Lower leg skin (tissue), 4 donors: ENCODE data around the gene FFAR3. TPM values are rescaled to one million over a fixed set of nuclear protein-coding genes. Genes with fewer than 3 reads are reported as not detected.

Experiments used
- DNase-seq, 2 donors: peaks; one replicate each; pipeline ENCODE4 v3.0.0-alpha.2; 2019; ENCODE audit warnings: low spot score in 2 of 2
- H3K4me3 ChIP-seq: fragments of 200-600 bp; sonication (generic); 2 replicates; pipeline ENCODE4 v1.5.1; 2017; ENCODE audit warnings: mild to moderate bottlenecking, low read depth; ENCODE audit not compliant: poor library complexity, severe bottlenecking
- POLR2A ChIP-seq, 2 donors: fragments of 450-650 bp; IDR thresholded peaks; one replicate each; pipeline ENCODE4 v1.6.1; 2016 to 2017; ENCODE audit warnings: antibody characterized with exemption in 2 of 2, mild to moderate bottlenecking in 1 of 2, moderate library complexity in 1 of 2
- WGBS, 2 donors: methylation state at CpG; one replicate each; pipeline ENCODE4 v1.1.5; 2018; 5-methylcytosine and 5-hydroxymethylcytosine counted together
- intact Hi-C: fragments of 100-400 bp; cut with DNase I; formaldehyde crosslinking; loops from one replicate; pipeline ENCODE4 v1.15.0; 2023; ENCODE audit warnings: low total_unique reads
- total RNA-seq, 4 donors: library from RNA; depleted of rRNA; stranded (reverse); fragments of >200 nt; gene quantifications; one replicate each; pipeline ENCODE4 v1.1.0, GENCODE V29; 2016
- TF ChIP-seq, protein P1 (sequence below), 3 donors: fragments of 450-650 bp; IDR thresholded peaks; one replicate each; pipeline ENCODE4 v1.5.1; 2016; ENCODE audit warnings: antibody characterized with exemption in 3 of 3, mild to moderate bottlenecking in 3 of 3, moderate library complexity in 2 of 3

FFAR3 gene
- total RNA-seq, 4 donors from 2014 or later = not detected

DNA sequence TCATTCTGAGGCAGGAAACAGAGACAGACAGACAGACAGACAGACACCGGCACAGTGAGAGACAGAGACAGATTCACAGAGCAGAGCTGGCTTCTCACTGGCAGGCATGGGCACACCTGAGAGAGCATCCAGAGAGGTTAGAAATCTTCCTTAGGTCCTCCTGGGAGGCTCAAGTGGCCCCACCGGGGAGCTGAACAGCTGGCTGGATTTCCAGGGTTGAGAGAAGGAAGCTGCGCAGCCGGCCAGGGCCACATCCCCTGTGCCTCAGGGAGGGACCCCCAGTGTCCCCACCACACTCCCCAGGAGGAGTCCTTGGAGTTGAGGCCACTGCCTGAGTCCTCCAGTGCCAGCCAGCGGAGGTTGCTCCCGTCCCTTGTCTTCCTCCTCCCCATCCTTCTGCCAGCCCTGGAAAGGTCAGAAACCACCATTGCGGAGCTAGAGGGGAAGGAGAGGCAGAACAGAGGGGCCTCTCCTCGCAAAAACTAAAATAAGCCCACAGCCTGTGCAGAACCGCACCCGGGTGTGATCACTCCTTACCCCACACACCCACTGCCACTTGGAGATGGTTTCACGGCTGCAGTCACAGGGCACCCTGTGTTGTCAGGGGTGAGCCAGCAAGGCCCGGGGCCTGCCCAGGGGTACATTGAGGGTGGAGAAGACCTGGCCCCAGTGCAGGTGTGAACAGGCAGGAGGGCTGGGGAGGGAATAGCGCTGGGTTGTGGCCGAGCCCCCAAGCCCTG, 4.2 kb downstream of the FFAR3 start:
- WGBS, 2 donors = 68 to 70% methylated on average over 7 to 13 of the region's 14 CpGs
- no peak for TF ChIP-seq POLR2A (IDR thresholded peaks at IDR 0.05)
- TF ChIP-seq, protein P1, sequence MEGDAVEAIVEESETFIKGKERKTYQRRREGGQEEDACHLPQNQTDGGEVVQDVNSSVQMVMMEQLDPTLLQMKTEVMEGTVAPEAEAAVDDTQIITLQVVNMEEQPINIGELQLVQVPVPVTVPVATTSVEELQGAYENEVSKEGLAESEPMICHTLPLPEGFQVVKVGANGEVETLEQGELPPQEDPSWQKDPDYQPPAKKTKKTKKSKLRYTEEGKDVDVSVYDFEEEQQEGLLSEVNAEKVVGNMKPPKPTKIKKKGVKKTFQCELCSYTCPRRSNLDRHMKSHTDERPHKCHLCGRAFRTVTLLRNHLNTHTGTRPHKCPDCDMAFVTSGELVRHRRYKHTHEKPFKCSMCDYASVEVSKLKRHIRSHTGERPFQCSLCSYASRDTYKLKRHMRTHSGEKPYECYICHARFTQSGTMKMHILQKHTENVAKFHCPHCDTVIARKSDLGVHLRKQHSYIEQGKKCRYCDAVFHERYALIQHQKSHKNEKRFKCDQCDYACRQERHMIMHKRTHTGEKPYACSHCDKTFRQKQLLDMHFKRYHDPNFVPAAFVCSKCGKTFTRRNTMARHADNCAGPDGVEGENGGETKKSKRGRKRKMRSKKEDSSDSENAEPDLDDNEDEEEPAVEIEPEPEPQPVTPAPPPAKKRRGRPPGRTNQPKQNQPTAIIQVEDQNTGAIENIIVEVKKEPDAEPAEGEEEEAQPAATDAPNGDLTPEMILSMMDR (IDR thresholded peaks at IDR 0.05) = no peak
- DNase-seq = peak in 1 of 2 donors; percentile 80
- no peak overlapping the region for H3K4me3 ChIP-seq
- intact Hi-C loops = no loop called here

DNA sequence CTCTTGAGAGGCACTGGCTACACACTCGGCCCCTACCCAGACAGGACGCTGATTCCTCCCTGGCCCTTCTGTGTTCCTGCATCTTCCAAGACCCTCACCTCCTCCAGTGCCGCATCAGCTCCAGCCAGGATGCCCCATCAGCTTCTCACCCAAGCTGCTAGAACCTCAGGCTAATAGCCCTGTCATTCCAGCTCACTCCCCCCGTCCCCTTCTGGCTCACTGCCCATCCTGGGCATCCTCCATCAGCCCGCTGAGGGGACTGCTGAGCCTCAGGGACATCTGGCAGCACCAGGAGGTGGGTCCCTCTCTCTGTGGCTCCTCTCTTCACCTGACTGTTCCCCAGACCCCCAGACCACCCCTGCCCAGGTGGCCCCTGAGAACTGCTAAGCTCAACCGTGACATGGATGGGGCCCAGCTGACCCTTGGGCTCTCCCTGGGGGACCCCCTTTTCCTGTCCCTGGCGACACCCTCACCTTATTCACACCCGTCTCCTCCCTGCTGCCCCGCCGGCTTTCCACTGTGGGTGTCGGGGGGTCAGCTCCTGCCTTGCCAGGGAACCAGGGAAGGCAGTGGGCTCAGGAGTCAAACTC, 4.8 kb downstream of the FFAR3 start:
- intact Hi-C loops = no loop called here
- peak in 1 of 2 donors; percentile 77 for DNase-seq
- WGBS, 2 donors = 62 to 73% methylated on average over 7 to 10 of the region's 11 CpGs
- H3K4me3 ChIP-seq = no peak overlapping the region
- TF ChIP-seq POLR2A (IDR thresholded peaks at IDR 0.05) = no peak
- TF ChIP-seq, protein P1 (IDR thresholded peaks at IDR 0.05) = no peak

DNA sequence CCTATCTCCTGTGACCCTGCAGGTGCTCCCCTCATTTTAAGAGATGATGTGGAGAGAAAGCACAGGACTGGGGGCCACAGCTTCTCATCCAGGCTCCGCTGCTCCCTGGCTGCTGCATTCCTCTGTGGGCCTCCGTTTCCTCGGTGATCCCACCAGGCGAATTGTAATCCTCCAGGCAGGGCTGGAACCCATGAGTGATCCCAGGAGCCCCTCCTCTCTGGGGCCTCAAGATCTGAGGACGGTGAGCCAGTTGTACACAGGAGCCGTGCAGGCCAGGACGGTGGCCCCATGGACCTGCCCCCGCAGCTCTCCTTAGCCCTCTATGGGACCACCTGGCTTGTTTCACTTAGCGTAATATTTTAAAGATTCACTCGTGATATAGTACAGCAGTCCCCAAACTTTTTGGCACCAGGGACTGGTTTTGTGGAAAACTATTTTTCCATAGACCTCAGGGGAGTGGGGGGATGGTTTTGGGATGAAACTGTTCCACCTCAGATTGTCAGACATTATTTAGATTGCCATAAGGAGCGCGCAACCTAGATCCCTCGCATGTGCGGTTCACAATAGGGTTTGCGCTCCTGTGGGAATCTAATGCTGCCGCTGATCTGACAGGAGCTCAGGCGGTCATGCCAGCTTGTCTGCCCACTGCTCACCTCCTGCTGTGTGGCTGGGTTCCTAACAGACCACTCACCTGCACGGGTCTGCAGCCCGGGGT, 5.6 kb downstream of the FFAR3 start:
- no peak overlapping the region for H3K4me3 ChIP-seq
- WGBS, 2 donors = 79 to 80% methylated on average over 18 to 19 of the region's 19 CpGs
- peak in 1 of 2 donors; percentile 64 for DNase-seq
- TF ChIP-seq, protein P1 (IDR thresholded peaks at IDR 0.05) = no peak
- TF ChIP-seq POLR2A (IDR thresholded peaks at IDR 0.05) = no peak
- intact Hi-C loops = no loop called here

DNA sequence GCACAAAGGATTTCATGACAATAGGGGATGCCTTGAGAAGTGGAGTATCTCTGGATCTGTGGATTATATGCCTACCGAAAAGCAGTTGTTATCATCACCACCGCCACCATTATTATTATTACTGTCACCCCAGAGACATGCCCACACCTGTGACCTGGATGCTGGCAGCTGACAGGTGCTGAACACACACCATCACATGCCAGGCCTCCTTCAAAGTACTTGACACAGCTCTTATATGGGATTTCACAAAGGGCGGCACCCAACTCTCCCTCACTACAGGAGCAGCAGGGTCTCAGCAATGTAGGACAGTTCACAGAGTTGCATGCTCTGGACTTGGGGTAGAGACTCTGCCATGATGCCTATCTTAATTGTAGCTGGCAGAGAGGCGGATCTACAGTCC, 7.0 kb downstream of the FFAR3 start:
- intact Hi-C loops = no loop called here
- peak in 1 of 2 donors; percentile 37 for DNase-seq
- 89 to 94% methylated on average over 4 of the region's 4 CpGs for WGBS, 2 donors
- no peak for TF ChIP-seq POLR2A (IDR thresholded peaks at IDR 0.05)
- TF ChIP-seq, protein P1 (IDR thresholded peaks at IDR 0.05) = no peak
- no peak overlapping the region for H3K4me3 ChIP-seq

DNA sequence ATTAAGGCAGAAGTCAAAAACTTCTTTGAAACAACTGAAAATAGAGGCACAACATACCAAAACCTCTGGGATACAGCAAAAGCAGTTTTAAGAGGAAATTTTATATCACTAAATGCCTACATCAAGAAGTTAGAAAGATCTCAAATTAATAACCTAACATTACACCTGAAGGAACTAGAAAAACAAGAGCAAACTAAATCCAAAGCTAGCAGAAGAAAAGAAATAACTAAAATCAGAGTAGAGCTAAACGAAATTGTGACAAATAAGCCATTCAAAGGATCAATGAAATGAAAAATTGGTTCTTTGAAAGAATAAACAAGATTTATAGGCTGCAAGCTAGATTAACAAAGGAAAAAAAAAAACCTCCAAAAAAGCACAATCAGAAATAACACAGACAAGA, 10.1 kb downstream of the FFAR3 start:
- no peak overlapping the region for H3K4me3 ChIP-seq
- TF ChIP-seq, protein P1 (IDR thresholded peaks at IDR 0.05) = no peak
- TF ChIP-seq POLR2A (IDR thresholded peaks at IDR 0.05) = no peak
- intact Hi-C loops = no loop called here
- no peak for DNase-seq
- 45 to 53% methylated on average over 1 of the region's 1 CpG for WGBS, 2 donors
